Caki2 (cell line): Measurements from ENCODE around the gene TEDC2. TPM values are rescaled to one million over a fixed set of nuclear protein-coding genes. Genes with fewer than 3 reads are reported as not detected.

Experiments used
- DNase-seq: peaks from one replicate; pipeline ENCODE4 v3.0.0-alpha.2; 2015; ENCODE audit warnings: low read depth
- in situ Hi-C: cut with HindIII; loops from 2 replicates; pipeline ENCODE4 v1.10.0; 2016; ENCODE audit warnings: low sequenced_read_pairs, low pct_unique_long_range_greater_than_20kb, mixed read lengths
- total RNA-seq: library from RNA; depleted of rRNA; stranded (reverse); fragments of >200 nt; shearing (Covaris generic); gene quantifications from 2 replicates; pipeline ENCODE4 v1.2.3, GENCODE V29; 2014; ENCODE audit warnings: low replicate concordance

The TEDC2 gene
- total RNA-seq, 1 experiment from 2014 or later = 39.9 TPM

DNA sequence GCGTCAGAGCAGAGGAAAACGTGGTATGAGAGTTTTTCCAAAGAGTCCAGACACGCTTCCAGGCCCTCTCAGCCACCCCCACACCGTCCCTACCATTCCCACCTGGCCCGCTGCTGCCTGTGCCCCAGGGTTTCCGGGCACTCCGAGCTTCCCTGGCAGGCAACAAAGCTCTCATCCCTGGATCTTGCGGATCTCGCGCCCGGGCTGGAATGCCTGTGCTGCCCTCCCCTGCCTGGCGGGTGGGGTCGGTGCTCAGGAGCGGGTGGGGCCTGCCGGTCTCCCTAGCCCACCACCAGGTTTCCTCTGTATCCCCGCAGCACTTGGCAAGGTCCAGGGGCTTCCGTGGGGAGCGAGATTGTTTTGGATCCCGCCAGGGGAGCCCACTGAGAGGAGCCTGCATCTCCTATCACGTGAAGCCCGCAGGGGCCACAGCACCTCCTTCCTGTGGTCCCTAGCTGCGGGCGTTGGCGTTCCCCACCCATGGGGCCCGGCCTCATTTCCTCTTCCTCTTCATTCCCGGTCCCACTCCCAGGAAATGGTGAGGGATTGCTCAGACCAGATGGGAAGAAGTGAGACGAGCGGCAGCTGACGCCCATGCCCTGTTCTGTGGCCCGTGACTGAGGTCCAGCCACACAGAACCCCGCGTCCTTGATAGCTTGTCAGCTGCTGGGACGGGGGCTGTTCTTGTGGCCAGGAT lies 26.1 kb downstream of the TEDC2 start:
- in situ Hi-C loops = no loop called here
- DNase-seq = no peak

DNA sequence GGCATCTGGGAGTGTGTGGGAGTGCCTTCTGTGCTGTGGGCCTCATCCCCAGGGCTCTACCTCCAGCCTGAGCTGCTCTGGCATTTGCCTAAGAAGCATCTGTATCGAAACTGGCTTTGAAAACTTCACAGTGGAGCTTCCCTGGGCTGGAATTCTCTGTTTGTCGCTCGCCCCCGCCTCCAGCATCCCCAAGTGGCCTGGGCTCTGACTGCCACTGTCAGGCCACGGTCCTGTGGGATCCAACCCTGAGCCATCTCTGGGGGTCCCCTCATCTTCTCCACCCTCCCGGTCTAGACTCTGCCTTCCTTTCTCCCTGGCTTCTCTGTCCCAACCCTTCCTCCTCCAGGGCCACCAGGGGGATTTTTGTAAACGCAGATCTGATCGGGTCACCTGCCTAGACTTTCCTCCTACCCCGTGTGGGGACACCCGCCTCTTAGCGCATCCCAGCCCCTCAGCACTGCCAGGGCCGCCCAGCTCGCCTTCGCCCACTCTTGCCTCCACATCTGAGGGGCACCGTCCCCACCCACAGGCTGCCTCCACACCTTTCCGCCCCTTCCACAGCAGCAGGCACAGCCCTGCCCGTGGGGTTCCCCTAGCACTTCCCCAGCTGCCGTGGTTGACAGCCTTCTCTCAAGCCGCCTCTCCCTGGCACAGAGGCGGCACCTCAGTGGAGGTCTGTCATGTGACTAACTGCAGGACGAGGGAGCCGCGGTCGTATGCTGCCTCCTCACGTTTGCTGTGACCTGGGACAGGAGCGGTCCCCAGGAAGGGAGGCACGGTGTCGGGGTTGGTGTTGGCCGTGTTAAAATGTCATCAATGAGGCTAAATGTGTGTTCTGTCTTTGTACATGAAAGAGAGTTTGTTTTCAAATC lies 27.0 kb downstream of the TEDC2 start:
- DNase-seq = no peak
- in situ Hi-C loops = no loop called here

DNA sequence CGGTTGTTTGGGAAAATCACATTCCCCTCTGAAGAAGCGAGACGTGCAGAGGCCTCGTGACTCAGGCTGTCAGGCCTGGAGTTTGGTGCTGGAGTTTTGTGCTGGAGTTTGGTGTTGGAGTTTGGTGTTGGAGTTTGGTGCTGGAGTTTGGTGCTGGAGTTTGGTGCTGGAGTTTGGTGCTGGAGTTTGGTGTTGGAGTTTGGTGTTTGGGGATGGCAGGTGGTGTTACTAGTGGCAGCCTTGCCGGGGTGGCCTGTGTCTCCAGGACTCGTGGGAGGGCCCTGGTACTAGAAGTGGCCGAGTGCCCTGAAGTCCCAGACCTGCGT lies 27.6 kb downstream of the TEDC2 start:
- in situ Hi-C loops = no loop called here
- DNase-seq = no peak

DNA sequence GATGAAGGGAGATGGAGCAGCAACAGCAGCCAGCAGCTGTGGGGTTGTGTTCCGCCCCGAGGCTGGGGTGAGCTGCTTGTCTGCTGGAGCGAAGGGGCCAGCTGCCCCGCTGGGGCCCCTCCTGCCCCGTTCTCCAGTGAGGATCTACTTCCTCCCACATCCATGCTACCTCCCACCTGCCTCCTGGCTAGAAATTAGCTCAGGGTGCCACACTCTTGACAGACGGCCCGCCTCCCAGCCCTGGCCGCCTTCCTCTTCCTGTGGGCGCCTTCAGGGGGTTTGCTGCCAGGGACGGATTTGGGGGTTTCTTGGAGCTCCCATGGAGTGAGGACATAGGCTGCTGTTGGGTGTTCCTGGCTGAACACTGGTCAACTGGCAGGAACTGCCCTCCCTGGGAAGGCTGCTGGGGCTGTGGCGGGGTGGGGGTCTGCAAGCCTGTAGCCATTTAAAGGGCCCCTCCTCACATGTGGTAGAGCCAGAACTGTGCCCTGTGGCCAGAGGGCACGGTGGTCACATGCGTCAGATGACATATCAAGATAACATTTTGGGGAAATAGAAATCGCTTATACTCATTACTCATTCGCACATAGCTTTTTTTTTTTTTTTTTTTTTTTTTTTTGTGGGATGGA lies 28.1 kb downstream of the TEDC2 start:
- DNase-seq = no peak
- in situ Hi-C loops = no loop called here

DNA sequence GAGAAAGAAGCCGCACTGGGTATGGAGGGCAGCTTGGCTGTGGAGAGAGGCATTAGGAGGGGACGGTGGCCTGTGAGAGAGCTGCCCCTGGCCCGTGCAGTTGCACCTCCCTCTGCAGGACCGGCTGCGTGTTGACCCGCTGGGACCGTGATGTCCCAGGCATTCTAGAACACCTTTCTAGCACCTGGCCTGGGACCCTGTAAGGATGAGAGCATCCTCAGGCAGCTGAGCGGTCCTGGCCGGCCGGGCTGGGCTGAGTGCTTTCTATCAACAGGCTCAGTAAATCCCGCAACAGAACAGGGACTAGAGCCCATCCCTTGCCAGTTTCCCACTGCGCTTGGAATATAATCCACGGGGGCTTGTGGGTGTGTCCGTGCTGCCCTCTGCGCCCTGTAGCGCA lies 29.7 kb downstream of the TEDC2 start:
- in situ Hi-C loops = no loop called here

DNA sequence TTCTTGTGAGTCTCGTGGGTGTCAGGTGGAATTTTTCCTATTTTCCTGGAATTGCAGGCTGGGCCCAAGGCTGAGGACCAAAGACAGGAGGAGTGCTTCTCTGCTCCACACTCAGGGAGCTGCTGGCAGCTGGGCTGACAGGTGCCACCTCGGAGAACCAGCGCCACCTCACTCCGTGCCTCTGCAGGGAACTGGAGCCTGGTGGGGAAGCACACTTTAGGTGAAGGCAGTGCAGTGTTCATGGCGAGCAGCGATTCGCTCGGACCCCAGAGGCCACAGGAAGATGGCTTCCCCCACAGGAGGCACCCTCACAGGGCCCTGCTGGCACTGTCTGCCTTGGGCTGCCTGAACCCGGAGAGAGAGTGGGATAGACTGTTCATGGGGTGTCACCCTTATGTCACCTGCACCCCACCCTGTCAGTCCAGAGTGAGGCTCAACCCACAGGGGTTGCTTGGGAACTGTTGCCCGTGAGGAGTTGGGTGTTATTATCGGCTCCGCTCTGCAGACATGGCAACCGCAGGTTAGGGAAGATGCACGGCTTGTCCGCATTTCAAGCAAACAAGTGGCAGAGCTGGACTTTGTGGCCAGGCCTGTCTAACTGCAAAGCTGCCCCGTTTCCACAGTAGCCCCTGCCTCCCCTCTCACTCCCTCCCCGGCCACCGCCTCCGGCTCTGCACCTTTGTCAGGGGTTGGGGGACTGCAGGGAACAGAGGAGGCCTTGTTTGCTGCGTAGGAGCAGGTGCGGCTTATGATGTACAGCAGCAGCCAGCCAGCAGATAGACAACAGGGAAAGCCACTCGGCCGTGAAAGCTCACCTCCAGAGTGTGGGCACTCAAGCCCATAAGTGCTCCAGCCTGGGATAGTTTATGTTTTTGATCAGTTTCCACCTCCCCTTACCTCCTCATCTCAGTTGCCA lies 30.5 kb downstream of the TEDC2 start:
- DNase-seq = no peak
- in situ Hi-C loops = no loop called here

More for the DNA sequence above, 29.7 kb downstream of the TEDC2 start:
- DNase-seq = no peak

DNA sequence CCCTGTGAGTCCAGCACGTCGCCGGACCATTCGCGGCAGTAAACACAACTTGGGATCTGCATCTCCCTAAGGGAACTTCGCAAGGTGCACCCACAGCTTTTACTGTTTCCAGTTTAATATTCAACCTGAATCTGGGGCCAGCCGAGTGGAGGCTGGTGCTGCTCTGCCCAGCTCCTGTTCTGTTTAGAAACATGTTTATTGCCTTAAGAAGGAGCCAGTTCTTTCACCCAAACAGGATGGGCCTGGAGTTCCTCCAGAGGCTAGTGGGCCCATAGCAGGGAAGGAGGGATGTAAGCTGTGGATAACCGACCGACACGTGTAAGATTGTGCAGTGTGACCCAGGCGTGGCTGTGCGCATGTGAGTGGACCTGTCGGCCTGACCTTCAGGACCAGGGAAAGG lies 32.4 kb downstream of the TEDC2 start:
- in situ Hi-C loops = no loop called here
- no peak for DNase-seq

DNA sequence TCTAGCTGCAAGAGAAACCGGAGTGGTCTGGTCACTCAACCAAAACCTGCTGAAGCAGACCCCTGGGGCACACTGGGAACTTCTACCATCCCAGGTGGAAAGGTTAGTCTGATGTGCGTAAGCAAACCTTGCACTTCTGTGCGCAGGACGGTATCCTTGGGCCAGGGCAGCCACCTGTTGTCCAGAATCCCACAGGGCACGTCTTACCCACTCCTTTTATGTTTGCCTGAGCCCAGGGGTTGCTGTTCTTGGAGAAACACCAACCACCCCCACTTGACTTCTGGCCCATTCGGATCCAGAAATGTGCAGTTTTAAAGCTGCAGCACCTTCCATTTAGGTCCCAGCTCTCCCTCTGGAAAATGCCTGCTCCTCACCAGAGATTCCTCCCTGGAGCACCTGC lies 33.7 kb downstream of the TEDC2 start:
- no peak for DNase-seq
- in situ Hi-C loops = no loop called here

DNA sequence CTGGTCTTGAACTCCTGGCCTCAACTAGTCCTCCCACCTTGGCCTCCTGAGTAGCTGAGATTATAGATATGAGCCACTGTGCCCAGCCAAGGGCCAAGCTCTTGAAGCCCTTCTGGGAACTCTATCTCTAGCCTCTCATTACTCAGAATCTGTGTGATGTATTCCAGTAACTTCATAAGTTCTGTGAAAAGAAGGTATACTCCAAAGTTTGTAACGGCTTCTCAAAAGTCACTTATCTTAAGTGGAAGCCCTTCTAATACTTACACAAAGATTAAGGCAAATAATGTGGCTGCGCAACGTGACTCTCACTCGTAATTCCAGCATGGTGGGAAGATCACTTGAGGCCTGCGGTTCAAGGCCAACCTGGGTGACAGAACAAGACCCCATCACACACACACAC lies 34.7 kb downstream of the TEDC2 start:
- in situ Hi-C loops = no loop called here
- no peak for DNase-seq

DNA sequence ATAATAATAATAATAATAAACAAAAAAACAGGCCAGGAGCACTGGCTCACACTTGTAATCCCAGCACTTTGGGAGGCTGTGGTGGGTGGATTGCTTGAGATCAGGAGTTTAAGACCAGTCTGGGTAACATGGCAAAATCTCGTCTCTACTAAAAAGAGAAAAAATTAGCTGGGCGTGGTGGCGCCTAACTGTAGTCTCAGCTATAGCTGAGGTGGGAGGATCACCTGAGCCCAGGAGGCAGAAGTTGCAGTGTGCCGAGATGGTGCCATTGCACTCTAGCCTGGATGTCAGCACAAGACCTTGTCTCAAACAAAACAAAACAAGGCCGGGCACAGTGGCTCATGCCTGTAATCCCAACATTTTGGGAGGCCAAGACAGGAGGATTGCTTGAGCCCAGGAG lies 35.1 kb downstream of the TEDC2 start:
- in situ Hi-C loops = no loop called here
- DNase-seq = no peak

DNA sequence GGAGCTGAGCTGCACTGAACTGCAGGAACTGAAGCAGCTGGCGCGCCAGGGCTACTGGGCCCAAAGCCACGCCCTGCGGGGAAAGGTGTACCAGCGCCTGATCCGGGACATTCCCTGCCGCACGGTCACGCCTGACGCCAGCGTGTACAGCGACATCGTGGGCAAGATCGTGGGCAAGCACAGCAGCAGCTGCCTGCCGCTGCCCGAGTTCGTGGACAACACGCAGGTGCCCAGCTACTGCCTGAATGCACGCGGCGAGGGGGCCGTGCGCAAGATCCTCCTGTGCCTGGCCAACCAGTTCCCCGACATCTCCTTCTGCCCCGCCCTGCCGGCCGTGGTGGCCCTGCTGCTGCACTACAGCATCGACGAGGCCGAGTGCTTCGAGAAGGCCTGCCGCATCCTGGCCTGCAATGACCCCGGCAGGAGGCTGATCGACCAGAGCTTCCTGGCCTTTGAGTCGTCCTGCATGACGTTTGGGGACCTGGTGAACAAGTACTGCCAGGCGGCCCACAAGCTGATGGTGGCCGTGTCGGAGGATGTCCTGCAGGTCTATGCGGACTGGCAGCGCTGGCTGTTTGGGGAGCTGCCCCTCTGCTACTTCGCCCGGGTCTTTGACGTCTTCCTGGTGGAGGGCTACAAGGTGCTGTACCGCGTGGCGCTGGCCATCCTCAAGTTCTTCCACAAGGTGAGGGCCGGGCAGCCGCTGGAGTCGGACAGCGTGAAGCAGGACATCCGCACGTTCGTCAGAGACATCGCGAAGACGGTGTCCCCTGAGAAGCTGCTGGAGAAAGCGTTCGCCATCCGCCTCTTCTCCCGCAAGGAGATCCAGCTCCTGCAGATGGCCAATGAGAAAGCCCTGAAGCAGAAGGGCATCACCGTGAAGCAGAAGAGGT lies 36.6 kb downstream of the TEDC2 start:
- in situ Hi-C loops = no loop called here

DNA sequence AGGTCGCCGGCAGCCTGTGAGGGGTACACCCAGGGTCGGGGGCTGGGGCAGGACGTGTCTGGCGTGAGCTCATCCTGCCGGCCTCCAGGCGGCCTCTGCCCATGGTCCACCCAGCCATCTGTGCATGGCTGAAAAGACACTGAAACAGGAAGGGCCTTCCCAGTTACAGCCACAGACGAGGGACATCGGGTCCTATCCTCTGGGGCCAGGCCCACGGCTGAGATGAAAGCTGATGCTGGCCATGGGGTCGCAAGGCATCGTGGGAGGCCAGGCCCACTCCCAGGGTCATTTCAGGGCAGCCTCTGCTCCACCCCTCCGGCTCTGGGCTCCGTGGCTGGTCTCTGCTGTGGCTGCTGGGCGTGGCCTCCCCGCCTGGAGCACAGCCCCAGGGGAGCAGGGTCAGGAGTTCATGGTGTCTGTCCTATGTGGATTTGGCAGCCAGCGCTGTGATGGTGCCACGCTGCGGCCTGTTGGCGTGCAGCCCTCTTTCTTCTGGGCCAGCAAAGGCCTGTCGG lies 37.3 kb downstream of the TEDC2 start:
- DNase-seq = no peak
- in situ Hi-C loops = no loop called here

More for the DNA sequence above, 36.6 kb downstream of the TEDC2 start:
- no peak for DNase-seq

DNA sequence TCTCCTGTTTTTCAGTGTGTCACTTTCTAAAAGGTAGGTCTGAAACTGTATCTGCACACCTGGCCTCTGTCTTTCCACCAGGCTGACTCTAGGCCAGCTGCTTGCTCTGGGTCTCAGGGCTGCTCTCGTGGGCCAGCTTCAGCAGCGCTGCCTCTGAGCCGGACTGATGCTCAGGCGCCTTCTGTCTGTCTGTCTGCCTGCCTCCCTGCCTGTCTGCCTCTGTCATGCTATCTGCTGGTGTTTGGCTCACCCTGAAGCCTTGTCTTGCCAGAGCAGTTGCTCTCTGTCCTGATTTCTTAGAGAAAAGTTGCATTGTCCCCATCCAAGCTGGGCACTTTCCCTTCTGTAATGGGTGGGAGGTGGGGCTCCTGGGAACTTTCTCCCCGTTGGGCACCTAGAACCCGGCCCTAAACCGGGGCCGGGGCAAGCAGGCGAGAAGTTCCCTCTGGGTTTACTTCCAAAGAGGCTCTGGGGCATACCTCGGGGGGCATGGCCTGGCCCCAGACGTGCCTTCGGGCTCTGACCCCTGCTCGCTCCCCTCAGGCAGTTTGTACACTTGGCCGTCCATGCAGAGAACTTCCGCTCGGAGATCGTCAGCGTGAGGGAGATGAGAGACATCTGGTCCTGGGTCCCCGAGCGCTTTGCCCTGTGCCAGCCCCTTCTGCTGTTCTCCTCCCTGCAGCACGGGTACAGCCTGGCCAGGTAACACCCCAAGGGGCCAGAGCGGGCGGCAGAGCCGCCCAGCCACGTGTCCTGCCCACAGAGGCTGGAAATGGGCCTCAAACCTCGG lies 38.0 kb downstream of the TEDC2 start:
- in situ Hi-C loops = no loop called here

DNA sequence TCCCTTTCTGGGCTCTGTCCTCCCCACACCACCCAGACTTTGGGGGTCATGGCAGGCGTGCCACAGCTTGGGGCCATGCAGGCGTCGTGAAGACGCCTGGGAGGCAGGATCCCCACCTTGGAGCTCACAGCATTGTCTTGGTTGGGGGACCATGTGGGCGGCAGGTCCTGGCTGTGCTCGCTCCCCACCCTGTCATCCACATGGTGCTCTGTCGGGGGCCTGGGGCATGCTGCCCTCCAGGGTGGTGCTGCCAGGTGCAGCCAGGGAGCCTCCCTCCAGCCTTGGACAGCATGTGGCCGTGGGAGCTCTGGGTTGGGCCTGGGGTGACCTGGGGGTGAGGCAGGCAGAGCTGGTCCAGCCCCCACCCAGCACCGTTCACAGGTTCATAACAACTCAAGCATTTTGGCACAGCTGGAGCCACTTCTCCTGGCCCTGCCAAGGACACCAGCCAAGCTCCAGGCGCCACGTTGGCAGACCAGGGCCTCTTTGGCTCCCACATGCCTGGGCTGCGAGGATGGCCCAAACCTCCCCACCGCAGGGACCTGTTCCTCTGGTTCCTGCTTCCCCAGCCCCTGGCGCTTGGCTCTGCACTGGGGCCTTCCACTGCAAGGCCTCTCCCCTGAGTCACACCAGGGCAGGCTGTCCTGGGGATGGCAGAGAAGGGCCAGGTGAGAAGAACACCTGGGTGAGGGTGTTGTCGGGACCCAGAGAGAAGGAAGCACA lies 38.8 kb downstream of the TEDC2 start:
- no peak for DNase-seq
- in situ Hi-C loops = no loop called here

More for the DNA sequence above, 38.0 kb downstream of the TEDC2 start:
- DNase-seq = no peak

DNA sequence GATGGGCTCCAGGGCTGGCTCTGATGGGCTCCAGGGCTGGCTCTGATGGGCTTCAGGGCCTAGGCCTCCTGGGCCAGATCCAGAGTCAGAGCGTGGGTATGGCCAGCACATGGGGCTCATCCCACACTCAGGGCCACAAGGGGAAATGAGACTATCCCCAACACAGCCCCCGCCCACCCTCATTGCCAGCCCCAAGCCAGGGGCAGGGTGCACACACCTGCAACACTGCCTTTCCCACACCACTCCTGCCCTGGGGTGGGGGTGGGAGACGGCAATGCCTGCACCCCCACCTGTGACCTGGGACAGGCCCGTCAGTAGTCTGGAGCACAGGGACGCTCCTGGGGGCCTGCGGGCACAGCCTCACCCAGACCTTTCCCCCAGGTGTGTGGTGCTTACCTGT lies 39.5 kb downstream of the TEDC2 start:
- in situ Hi-C loops = no loop called here
- no peak for DNase-seq

DNA sequence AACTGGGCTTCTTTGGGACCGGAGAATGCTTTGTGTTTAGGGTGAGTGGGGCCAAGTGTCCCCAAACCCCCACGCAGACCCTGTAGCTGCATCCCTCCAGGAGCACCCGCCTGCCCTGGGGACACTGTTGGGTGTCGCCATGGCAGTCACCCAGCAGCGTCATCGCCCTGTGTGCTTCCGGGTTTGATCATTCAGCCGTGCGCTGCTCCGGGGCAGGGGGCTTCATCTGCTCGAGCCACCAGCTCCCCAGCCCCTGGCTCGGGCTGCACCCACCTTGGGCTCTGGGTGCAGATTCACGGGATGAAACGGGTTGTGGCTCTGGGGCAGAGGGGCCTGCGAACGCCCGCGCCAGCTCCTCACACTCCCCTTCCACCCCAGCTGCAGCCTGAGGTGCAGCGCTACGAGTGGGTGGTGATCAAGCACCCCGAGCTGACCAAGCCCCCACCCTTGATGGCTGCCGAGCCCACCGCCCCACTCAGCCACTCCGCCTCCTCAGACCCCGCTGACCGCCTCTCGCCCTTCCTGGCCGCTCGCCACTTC lies 40.1 kb downstream of the TEDC2 start:
- in situ Hi-C loops = loop anchor here (25.0 kb wide), 1 partner anchor 463 kb away; the partner anchor contains the start of genes NHERF2, NTHL1 and TSC2
- no peak for DNase-seq
